ENCODE results near the gene TMEM108.

Gene TMEM108

DNA sequence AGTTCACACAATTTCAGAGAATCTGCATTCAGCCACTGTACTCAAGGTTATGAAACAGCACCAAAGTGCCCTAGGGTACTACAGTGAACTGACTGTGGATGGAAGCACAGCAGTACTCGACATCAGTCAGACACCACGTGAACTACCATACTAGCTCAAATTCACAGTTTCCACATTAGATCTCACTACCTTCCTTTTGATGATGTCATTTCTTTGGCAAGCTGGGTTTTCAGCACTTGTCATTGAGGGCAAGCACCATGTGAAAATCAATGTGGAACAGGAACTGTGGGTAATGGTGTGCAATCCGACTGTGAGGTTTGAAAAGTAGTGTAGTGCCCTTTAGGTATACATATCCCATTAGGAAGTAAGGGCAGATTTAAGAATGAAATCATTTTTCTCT is 251.1 kb downstream of the TMEM108 start:
- DNase-seq: no peak

DNA sequence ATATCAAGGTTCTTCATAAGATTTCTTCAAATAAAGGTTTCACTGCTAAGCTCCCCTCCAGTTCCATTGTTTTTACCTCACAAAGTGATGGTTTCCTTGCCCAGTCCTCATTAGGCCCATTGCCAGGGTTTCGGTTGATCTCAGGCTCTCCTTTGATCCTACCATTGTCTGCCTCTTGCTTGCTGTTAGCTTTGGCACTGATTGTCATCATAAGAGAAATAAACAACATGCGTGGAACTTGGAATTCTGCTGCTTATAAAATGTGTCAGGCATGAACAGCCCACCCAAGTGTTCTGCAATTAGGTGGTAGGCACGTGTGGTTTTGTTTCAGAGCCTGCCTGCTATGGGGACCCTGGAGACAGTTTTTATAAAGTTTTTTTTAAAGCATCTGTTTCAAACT is 254.1 kb downstream of the TMEM108 start:
- DNase-seq: no peak

DNA sequence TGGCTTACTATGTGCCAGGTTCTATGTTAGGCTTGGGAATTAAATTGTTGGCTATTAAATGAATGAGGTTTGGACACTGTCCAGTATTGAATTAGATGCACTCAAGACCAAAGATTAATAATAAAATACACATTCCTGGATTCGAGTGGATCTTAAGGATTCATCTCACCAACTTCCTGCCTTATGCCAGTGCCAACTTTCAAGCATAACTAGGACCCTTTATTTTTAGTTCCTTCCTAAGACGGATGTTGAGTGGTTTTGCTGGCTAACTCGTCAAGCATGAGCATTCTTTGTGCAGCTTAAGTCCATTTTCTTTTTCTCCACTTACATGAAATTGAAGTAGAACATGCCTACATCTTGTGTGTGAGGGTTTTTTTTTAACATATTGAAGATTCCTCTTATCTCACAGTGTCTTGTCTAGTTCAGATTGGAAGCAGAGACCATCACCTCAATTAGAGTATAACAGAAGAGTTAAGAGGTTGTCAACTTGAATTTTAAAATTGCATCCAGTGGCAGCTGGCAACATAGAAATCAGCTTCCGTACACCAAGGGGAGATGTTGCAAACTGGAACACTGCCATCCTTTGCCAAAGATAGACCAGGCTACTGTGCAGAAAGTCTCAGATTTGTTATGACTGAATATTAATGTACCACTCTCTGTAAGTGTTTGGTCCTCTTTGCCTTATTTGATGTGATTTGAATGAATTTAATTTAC is 255.4 kb downstream of the TMEM108 start:
- no peak for DNase-seq

DNA sequence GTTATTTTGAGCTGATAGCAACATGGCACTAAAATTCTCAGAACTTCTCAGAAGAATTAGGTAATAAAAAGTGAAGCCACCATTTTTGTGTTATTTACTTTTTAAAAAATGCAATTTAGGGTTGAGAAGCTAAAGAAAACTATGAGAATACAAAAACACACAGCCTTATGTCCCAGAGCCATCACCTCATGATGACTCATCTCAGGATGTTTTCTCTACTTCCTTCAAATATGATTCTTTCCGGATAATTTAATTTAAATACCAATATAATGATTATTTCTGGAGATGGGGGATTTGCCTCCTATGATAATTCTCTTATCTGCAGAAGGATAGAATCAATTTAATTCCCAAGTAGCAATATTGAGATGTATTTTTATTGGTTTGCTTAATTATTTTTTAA is 256.1 kb downstream of the TMEM108 start:
- DNase-seq: no peak

DNA sequence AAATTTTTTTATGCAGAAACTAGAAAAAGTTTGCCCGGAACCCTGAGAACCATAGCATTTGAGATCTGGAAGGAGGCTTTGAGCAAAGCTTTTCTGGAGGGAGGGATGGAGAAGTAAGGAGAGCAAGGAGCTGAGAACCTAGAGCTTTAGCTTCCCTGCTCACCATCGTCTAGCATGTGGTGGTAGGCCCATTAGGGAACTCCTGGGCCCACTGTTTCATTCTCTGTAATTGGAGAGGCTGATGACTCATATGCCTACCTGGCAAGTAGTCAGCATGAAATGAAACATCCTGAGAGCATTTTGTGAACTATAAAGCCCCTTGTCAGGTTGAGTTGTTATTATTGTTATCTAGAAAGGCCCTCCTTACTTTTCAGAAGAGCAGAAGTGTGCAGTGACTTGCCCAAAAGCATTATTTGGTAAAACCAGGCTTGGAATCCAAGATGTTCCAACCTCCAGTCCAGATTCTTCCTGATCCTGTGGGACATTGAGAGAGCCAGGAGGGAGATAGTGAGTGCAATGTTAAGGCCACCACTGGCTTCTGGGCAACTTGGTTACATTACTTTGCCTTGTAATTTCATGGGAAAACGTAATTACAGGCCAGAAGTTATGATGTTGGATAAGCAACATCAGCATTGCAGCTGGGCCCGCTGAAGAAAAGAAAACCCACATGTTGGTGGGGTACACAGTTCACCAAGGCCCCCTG is 257.2 kb downstream of the TMEM108 start:
- no peak for DNase-seq

DNA sequence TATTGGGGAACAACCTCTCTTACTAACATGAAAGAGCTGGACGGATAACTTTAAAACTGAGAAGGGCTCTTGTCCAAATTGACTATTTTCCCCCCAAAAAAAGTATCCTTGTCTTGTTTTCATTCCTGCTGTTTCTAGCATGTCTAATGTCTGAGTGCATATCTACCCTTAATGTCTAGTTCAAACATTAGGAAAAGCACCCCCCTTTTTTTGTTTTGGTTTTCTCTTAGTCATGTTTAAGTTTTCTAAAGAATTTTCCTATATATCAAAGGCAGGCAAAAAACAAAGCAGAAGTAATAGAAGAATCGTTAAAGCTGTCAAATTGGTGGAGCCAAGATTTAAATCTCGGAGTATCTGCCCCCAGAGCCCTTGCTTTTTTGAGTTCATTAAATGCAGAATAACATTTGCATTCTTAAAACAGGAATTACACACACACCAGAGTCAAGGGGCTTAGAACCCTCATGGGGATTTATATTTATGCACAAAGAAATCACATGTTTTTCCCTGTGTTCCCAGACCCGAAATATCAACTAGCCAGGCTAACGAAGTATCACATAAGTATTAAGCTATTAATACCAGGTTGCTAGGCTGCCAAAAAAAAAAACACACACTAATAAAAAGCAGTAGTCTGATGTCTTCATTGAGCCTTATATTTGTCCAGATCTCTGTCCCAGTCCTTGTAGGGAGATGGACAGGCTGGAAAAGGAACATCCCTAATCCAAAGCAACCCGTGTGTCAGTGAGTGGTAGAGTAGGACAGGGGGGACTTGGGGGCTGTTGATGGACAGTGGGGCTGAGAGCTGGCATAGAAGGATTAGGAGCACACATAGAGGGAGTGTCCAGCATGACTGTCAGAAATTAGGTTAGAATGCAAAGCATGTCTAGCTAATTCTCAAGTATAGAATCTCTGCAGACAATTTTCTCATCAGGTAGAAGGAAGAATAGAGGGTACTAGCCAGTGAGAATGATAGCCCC is 258.0 kb downstream of the TMEM108 start:
- no peak for DNase-seq

DNA sequence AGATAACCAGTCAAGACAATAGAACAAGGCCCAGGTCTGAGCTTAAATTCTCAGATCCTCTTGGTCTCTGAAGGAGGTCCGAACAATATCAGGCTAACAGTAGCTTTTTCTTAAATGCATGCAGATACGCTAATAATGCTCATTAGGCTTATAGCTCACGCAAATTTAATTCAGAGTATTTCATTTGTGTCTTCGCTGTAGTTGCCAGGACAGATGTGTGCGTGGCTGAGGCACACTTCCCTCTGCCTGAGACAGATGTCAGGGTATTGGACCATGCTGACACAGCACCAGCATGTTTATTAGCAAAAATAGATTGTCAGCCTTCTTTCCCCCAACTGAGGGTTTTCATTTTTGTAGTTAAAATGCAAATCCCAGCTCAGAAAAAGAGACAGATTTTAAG is 258.8 kb downstream of the TMEM108 start:
- no peak for DNase-seq

DNA sequence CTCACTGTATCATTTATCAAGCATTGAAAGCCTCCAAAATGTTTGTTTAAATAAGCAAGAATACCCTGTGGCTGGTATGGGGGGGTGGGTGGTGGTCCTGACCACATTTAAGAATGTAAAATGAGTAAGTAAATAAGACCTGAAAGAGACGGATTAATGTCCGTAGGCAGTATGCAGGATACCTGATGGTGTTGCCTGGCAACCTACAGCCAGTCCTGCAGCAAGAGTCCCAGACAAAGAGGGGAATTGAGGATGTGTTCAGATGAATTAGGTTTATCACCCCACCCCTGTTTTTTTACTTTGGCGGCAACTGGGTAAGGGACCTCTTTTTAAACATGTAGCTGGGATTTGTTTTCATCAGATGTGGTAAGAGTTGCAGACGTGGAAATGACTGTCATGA is 261.9 kb downstream of the TMEM108 start:
- DNase-seq: no peak

DNA sequence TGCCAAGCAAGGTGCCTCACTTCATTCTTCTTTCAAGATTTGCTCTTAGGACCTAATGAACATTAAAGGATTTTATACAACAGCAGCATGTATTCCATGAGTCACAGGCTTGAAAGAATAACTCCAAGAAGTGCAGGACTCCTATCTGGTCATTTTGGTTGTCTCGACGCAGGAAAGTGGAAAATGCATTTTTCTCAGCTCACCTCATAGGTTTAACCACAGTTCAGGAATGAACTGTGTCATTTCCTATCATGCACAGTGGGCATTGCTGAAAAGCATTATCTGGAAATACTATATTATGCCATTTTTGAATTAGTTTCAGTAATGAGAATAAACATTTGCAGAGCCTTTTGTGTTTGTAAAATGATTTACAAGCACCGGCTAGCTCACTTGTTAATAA is 263.0 kb downstream of the TMEM108 start:
- no peak for DNase-seq

DNA sequence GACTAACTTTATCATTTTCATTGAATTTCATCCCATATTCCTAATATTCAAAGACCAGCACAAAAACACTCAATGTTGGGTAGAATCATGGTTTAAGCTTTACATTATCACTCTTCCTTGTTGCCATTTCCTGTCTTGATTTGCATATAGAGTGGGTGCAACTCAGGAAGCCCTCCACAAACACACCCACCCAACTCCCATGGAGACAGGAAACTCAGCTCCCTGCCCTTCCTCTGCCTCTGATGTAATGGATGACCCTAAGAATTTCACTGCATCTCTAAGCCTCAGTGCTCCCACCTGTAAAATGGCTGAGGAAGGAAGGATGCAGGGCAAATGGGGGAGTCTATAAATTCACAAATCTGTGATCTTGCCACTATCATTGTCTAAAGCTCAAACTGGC is 263.5 kb downstream of the TMEM108 start:
- DNase-seq: no peak

DNA sequence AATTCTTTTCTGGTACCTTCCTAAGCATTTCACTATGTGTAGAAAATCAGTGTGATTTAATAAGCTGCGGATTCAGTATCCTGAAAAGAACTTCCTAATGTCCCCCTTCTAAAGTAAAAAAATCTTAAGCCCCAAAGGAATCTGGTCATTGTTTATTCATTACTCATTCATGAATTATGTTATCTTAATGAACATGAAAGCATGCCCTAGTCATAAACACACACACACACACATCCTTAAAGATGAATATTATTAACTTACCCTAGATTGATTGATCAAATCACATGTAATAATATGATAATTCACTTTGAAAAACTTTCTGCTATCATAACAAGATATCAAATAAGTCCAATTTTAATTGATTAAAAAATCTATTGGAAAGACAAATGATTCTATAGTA is 265.2 kb downstream of the TMEM108 start:
- DNase-seq: no peak

DNA sequence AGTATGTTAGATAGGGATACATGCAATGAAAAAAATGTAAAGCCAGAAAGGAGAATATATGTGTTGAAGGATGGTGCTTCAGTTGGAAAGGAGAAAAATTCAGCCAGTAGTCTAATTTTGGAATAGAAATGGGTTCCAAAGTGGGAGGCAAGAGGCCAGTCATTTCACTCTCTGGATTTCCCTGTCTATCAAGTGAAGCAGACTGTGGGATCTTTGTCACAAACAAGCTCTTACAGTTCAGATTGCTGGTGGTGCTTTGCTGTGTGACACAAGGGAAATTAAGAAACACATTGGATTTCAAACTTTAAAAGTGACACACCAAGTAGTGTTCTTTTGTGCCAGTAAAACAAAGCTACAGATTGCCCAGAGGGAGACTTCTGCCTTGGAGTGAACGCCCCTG is 279.7 kb downstream of the TMEM108 start:
- no peak for DNase-seq

DNA sequence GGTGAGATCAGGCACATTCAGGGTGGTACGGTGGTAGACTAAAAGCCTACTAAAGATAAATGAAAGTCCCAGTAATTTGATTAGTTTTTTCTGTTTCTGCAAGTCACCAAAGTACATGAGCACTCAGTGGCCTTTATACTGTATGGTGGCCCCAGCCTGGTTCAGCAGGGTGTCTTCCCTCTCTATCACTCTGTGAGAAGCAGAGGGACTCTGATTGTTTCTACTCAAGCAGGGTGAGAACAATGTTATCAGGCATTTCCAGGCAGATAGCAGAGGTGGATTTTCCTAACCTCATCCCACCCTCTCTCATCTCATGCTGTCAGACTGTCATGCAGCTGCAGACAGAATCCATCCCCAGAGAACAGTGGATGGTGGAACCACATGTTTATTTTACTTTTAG is 290.2 kb downstream of the TMEM108 start:
- DNase-seq: no peak

DNA sequence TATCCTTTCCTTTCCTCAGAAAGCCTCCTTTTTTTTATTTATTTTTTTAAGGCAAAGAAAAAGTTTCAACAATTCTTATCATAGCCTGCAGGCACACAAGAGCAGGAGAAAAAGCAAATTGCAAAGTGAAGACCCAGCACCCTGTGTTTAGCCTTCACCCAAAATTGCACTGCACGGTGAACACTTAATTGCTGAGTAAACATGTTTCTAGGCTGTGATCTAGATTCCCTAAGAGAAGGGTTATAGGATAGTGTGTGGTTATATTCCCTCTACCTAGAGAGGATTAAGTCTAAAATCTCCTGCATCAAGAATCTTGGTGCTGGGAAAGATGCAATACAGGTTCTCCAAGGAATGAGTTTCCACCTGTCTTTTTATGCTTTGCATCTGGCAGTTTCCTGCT is 291.4 kb downstream of the TMEM108 start:
- no peak for DNase-seq

DNA sequence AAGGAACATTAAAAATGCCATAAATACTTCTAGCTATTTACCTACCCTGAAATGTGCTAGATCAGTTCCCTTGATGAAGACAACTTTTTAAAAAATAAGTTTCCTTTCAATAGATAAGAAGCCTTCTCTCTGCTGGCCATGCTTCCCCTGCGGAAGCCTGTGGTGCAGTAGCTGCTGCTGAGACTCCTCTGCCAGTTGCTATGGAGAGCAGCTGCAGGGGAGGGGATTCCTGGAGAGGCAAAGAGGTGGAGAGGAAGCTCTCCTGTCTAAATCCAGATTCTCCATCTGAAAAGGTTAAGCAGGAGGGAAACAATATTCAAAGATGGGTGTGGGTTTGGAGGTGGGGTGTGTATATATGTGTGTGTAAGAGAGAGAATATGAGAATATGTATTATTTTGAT is 291.9 kb downstream of the TMEM108 start:
- no peak for DNase-seq

DNA sequence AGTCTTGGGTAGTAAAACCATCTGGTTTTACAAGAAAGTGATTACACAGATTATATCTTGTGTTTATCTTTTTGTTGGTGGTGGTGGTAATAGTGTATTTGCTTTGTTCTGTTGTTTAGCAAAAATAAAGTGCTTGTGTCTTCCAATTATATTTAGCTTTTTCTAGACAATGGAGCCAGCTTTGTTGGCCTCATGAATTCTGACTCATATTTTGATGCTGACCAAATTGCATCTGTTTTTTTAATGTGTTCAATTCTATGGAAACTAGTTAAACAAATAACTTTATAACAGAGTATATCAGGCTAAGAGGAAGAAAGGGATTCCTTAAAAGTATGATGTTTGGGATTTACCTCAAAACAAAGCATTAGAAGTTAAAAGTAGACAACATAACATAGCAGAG is 292.3 kb downstream of the TMEM108 start:
- DNase-seq: no peak

DNA sequence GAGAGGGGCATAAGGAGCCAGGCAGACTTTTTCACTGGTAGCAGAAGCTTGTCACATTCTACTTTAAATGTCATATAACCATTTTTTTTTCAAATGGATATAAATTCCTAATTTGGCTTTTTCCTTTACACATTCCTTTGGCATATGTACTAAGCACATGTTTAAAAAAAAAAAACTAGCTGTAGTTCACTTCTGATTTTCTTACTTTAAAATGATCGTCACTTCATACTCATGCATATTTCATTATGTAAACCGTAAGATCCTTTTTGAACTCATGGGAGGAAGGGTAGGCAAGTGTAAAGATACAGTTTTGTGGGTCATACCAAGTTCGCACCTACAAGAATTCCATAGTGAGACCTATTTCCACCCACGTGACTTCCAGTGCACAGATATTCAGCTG is 316.5 kb downstream of the TMEM108 start:
- DNase-seq: no peak

DNA sequence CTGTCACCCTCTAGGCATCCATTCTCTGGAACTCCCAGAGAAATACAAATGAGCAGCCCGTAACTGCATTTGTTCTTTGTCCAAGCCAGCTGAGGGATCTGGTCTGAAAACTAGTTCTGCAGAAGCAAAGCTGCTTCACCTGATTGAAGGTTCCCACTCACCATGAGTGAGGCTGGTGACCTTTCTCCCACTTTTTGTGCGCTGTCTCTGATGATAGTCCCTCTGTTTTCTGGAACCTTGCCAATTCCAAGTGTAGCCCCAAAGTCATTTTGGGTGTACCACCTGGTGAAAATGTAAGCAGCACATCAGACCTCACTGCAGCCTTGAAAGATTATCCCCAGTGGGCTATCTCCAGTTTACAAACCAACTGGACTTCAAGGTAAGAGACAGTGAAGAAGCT is 322.3 kb downstream of the TMEM108 start:
- no peak for DNase-seq

DNA sequence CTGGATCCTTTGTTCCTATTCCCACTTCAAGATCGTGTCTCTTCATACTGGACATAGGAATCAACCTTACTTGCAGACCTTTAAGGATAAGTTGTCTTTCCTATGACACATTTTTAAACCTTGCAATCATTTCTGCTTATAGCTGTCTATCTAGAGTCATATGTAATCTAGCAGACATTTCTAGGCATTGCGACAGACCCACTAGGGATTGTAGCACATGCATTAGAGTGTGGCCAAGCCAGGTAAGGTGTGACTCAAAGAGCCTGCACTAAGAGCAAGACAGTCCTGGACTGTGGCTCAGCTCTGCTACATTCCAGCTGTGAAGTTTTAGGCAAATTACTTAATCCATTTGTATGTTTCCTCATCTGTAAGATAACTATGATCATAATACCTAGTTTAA is 322.8 kb downstream of the TMEM108 start:
- DNase-seq: no peak

DNA sequence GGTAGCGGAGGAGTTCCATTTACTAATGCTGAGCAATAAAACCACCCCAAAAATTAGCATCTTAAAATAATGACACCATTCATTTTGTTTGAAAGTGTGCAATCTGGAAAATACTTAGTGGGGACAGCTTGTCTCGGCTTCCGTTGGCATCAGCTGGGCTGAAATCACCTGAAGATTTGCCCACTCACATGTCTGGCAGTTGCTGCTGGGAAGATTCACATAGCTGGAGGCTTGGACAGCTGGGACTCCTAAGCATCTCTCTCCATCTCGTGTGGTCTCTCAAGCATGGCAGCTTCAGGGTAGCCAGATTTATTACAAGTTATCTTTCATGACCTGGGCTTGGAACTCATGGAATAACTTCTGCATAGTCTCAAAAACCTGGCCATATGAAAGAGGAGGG is 323.2 kb downstream of the TMEM108 start:
- no peak for DNase-seq

DNA sequence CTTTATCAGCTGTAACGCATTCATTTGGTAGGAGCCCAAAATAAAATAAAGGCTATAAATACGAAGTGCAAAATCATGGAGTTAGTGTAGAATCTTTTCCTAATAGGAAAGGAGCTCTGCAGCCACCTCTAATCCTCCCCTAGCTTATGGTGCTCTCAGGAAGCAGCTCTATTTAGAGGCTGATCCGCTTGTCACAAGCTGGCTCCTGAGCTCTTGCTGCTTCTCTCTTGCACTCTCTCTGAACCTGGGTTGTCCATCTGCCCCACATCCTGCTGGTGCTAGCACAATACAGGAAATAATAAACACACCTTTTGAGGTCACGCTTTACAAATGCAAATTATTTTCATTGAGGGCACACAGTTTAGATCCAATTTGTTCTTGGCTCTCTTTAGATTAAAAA is 324.3 kb downstream of the TMEM108 start:
- no peak for DNase-seq

DNA sequence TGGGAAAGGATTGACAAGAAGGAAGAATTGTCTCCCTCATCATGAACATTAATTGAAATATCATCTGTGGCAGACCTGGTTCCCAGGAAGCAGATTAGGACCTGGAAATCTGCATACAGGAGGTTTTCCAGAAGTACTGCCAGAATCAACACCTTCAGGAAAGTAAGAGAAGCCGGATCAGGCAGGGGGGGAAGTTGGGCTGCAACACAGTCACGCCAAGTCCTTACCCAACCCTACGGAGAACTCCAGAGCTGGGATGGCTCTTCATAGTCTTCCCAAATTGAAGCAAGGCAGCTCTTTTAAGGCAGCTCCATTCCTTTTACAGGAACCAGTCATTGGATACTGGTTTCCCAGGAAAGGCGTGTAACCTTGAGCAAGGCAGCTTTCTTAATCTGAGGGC is 326.5 kb downstream of the TMEM108 start:
- no peak for DNase-seq

DNA sequence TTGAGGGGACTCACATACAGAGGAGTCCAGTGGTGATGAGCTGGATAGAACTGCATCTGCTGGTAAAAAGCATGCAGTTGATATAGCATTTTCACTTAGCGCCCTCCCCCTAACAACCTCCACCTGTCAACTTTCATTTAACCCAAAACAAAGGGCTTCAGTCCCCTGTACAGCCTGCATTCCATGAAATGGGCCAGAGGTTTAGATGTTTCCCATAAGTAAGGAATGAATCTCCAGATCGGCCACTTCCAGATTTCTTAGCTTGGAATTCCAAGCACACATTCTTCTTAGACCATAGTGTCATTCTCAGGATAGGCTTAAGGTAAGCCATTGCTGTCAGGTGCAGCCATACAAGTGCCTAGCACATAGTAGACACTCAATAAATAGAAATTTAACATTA is 328.7 kb downstream of the TMEM108 start:
- no peak for DNase-seq

DNA sequence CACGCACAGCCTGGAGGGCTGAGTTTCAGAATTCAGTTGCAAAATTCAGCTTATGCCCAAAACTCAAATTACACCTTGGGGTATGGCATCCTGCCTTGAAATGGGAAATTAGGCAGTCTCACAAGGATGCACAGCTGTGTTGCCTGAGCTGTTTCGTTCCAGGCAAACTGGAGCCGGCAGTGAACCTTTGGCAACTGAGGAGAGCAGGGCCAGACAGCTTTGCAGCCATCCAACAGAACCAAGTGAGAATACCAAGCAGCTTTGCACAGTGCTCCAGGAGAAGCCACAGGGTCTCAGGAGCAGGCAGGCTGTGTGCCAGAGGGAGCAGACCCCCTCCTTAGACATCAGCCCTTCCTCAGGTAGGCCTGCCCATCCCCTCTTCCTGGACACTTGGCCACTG is 329.2 kb downstream of the TMEM108 start:
- DNase-seq: no peak

Data from CD4-positive, alpha-beta T cell treated with Interleukin-1 beta for 1 hour (primary cell).